Tibial nerve (tissue), 4 donors: ENCODE measurements around the gene CCN5. TPM values are rescaled to one million over a fixed set of nuclear protein-coding genes. Genes with fewer than 3 reads are reported as not detected.

Source experiments
- DNase-seq, 2 donors: peaks; one replicate each; pipeline ENCODE4 v3.0.0-alpha.2; 2019; ENCODE audit warnings: low spot score in 2 of 2
- H3K27ac ChIP-seq, 4 donors: fragments of 200-600 bp; sonication (generic) in 3 of 4; one replicate each; pipeline ENCODE4 v1.5.1; 2017 to 2019; ENCODE audit warnings: mild to moderate bottlenecking in 1 of 4
- H3K27me3 ChIP-seq, 2 donors: fragments of 200-600 bp; sonication (generic) in 1 of 2; one replicate each; pipeline versions ENCODE4 v1.5.1 to v1.6.0; 2017 to 2019
- H3K36me3 ChIP-seq, 3 donors: fragments of 200-600 bp; sonication (generic); one replicate each; pipeline ENCODE4 v1.5.1; 2018 to 2019
- H3K4me1 ChIP-seq, 4 donors: fragments of 200-600 bp; sonication (generic) in 3 of 4; one replicate each; pipeline ENCODE4 v1.5.1; 2017 to 2019
- H3K4me3 ChIP-seq, 4 donors: fragments of 200-600 bp; sonication (generic) in 3 of 4; one replicate each; pipeline ENCODE4 v1.5.1; 2017 to 2019; ENCODE audit warnings: mild to moderate bottlenecking in 1 of 4, moderate library complexity in 1 of 4
- H3K9me3 ChIP-seq, 4 donors: fragments of 200-600 bp; sonication (generic) in 3 of 4; one replicate each; pipeline ENCODE4 v1.5.1; 2017 to 2019
- EP300 ChIP-seq, 2 donors: sonication (generic); formaldehyde crosslinking; IDR thresholded peaks; one replicate each; pipeline ENCODE4 v1.6.1; 2017; ENCODE audit warnings: antibody characterized with exemption in 2 of 2, mild to moderate bottlenecking in 1 of 2
- POLR2A ChIP-seq, 2 donors: fragments of 450-650 bp; IDR thresholded peaks; one replicate each; pipeline ENCODE4 v1.6.1; 2017; ENCODE audit warnings: antibody characterized with exemption in 2 of 2, mild to moderate bottlenecking in 2 of 2, moderate library complexity in 2 of 2
- WGBS, 2 donors: methylation state at CpG; one replicate each; pipeline ENCODE4 v1.1.5; 2018; 5-methylcytosine and 5-hydroxymethylcytosine counted together
- total RNA-seq, 4 donors: library from RNA; depleted of rRNA; stranded (reverse); fragments of >200 nt; gene quantifications; one replicate each; pipeline ENCODE4 v1.1.0, GENCODE V29; 2016
- TF ChIP-seq, protein P1 (sequence below), 5 experiments: fragments of 200-600 bp in 3 of 5; fragments of 450-650 bp in 2 of 5; sonication (generic) in 3 of 5; IDR thresholded peaks; one replicate each; pipeline ENCODE4 v1.5.1; 2016 to 2019; ENCODE audit warnings: antibody characterized with exemption in 5 of 5, mild to moderate bottlenecking in 3 of 5, moderate library complexity in 2 of 5

The CCN5 gene
- total RNA-seq, 4 donors from 2014 or later = 84.0 to 1,826 (median 378) TPM

DNA sequence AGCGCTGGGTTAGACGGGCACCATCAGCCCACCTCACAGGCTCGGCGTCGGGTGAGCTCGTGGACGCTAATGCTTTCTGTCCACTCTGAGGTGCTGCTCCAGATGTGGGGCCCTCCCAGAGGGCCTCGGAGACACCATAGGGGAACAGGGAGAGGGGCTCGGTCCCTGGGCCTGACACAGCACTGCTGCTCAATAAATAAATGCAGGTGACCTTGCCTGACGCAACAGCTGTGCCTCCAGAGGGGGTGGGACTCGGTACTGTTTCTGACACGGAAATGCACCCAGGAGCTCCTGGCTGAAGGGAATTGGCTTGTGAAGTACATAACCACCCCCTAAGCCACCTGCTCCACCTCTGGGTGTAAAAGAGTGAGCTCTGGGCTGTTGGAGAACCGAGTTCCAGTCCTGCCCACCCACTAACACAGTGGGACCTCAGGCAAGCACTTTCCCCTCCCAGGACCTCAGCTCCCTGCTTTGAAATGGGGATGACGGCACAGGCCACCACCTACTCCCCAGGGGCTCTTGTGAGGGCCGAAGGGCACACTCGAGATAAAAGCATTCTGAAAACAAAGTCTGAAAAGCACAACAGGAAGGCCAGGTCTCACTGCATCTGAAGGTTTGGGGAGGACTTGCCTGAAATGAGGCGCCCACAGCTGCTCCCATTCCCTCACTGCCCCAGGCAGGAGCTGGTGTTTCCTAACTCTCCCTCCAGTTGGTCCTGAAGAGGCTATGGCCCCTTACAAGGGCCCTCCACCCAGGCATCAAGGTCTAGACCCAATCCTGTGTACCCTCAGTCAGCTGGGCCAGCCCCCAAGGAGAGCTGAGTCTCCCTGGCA is 37.1 kb downstream of the CCN5 start:
- no peaks in the 10 kb centered on the region for H3K36me3 ChIP-seq
- WGBS, 2 donors = 68 to 72% methylated on average over 11 to 16 of the region's 17 CpGs

DNA sequence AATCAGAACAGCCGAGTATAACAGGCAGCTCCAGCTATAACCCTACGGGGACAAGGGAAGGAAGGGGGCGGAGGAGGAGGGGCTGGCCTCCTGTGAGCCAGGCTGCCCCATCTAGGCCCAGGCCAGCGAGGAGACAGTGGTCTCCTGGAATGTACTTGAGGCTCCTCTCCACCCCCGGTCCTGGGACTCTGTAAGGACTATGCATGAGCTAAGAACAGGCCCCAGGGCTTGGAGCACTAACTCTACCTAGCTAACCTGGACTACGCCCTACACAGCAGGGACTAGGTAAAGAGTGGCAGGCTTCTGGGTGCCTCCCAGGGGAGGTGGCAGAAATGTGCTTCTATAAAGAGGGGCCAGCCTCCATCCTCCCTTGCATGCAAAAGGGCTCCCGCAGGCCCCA is 39.4 kb downstream of the CCN5 start:
- no peak for TF ChIP-seq EP300 (IDR thresholded peaks at IDR 0.05)
- no peak for TF ChIP-seq POLR2A (IDR thresholded peaks at IDR 0.05)
- TF ChIP-seq, protein P1, sequence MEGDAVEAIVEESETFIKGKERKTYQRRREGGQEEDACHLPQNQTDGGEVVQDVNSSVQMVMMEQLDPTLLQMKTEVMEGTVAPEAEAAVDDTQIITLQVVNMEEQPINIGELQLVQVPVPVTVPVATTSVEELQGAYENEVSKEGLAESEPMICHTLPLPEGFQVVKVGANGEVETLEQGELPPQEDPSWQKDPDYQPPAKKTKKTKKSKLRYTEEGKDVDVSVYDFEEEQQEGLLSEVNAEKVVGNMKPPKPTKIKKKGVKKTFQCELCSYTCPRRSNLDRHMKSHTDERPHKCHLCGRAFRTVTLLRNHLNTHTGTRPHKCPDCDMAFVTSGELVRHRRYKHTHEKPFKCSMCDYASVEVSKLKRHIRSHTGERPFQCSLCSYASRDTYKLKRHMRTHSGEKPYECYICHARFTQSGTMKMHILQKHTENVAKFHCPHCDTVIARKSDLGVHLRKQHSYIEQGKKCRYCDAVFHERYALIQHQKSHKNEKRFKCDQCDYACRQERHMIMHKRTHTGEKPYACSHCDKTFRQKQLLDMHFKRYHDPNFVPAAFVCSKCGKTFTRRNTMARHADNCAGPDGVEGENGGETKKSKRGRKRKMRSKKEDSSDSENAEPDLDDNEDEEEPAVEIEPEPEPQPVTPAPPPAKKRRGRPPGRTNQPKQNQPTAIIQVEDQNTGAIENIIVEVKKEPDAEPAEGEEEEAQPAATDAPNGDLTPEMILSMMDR (IDR thresholded peaks at IDR 0.05) = no peak
- DNase-seq = no peak
- H3K36me3 ChIP-seq = no peaks in the 10 kb centered on the region
- H3K4me1 ChIP-seq = peaks cover 0 to 13% (median 0%) of the 10 kb centered on the region in 4 donors
- 49 to 53% methylated on average over 7 of the region's 7 CpGs for WGBS, 2 donors
- no peaks in the 10 kb centered on the region for H3K9me3 ChIP-seq
- peaks cover 0 to 33% of the 10 kb centered on the region in 2 donors for H3K27me3 ChIP-seq
- H3K4me3 ChIP-seq = no peak overlapping the region
- no peak overlapping the region for H3K27ac ChIP-seq

More for the DNA sequence above, 37.1 kb downstream of the CCN5 start:
- Histone ChIP-seq H3K27ac (no peak overlapping the region), H3K4me1 (peaks cover 0 to 16% (median under 1%) of the 10 kb centered on the region in 4 donors), H3K4me3 (no peak overlapping the region), H3K27me3 (peaks cover 0 to 33% of the 10 kb centered on the region in 2 donors), H3K9me3 (no peaks in the 10 kb centered on the region)
- DNase-seq = no peak
- TF ChIP-seq EP300 (IDR thresholded peaks at IDR 0.05) (no peak), POLR2A (IDR thresholded peaks at IDR 0.05) (no peak)
- TF ChIP-seq, protein P1 (IDR thresholded peaks at IDR 0.05) = no peak

DNA sequence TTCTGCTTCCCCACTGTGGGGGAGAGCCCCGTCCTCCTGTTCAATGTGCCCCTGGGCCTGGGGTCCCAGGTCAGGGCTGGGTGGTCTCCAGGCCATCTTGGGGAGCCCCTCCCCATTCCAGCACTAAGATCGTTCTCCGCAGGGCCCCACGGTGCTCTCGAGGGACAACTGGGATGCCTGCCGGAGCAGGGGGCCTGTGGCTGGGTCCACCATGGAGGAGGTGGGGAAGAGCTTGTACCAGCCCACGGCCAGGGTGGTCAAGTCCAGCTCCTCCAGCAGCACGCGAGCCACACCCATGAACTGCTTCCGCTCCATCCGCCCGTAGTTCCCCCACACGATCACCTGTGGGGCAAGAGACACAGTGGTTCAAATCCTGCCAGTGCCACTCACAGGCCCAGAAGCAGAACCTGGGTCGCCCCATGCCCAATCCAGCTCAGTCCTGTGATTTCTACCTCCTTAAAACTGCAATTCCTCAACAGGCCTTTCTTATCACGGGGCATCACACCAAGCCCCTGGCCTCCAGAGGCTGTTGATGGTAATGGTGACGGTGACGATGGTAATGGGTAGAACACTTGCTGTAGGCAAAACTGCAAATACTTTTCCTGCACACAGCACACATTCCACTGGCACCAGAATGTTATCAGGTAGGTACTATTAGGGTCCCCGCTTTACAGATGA is 41.0 kb downstream of the CCN5 start:
- no peak for DNase-seq
- no peak overlapping the region for H3K27ac ChIP-seq
- 88 to 89% methylated on average over 10 to 18 of the region's 18 CpGs for WGBS, 2 donors
- peaks cover 0 to 21% of the 10 kb centered on the region in 2 donors for H3K27me3 ChIP-seq
- no peaks in the 10 kb centered on the region for H3K36me3 ChIP-seq
- no peak for TF ChIP-seq POLR2A (IDR thresholded peaks at IDR 0.05)
- TF ChIP-seq, protein P1 (IDR thresholded peaks at IDR 0.05) = no peak
- no peaks in the 10 kb centered on the region for H3K9me3 ChIP-seq
- H3K4me1 ChIP-seq = peaks cover 0 to 3% (median 0%) of the 10 kb centered on the region in 4 donors
- H3K4me3 ChIP-seq = no peak overlapping the region

DNA sequence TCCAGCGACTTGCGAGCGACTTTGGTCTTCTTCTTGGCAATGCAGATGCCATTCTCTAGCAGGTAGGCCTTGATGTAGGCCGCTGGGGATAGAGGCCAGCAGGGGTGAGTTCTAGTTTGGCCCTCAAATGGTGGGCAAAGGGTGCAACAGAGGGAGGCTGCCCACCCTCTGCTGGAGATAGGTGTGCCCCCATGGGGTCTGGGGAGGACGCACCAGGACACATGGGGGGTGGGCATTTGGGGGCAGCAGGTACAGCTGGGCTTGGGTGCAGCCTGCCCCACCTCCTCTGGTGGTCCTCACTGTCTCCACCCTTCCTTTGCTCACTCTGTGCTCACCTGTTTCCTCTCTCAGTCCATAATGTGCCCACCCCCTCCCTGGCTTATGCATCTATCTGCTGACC is 41.8 kb downstream of the CCN5 start:
- no peak for TF ChIP-seq EP300 (IDR thresholded peaks at IDR 0.05)
- TF ChIP-seq POLR2A (IDR thresholded peaks at IDR 0.05) = no peak
- TF ChIP-seq, protein P1 (IDR thresholded peaks at IDR 0.05) = no peak
- Histone ChIP-seq H3K9me3 (no peaks in the 10 kb centered on the region), H3K27ac (no peak overlapping the region), H3K36me3 (no peaks in the 10 kb centered on the region), H3K27me3 (peaks cover 0 to 13% of the 10 kb centered on the region in 2 donors), H3K4me3 (no peak overlapping the region), H3K4me1 (peaks cover 0 to 3% (median 0%) of the 10 kb centered on the region in 4 donors)
- WGBS, 2 donors = 95 to 98% methylated on average over 5 of the region's 5 CpGs
- DNase-seq = no peak
